Body of pancreas (tissue), 4 donors: ENCODE measurements around the gene MEPE.

Source experiments
- CTCF ChIP-seq, 7 experiments: fragments of 450-650 bp in 4 of 7; fragments of 200-600 bp in 3 of 7; sonication (generic) in 3 of 7; IDR thresholded peaks; one replicate each; pipeline ENCODE4 v1.5.1; 2016 to 2019; ENCODE audit warnings: antibody characterized with exemption in 7 of 7
- POLR2A ChIP-seq, 3 donors: fragments of 450-650 bp; IDR thresholded peaks; one replicate each; pipeline ENCODE4 v1.6.1; 2016; ENCODE audit warnings: antibody characterized with exemption in 3 of 3, mild to moderate bottlenecking in 2 of 3

GRCh38 chr4:87844452-87844851, 11.7 kb downstream of the MEPE start:
- TF ChIP-seq CTCF (IDR thresholded peaks at IDR 0.05): no peak
- TF ChIP-seq POLR2A (IDR thresholded peaks at IDR 0.05): no peak
